PC-3 (cell line): ENCODE data around the gene NUFIP2.
"Not testable (repeated sequence)": the region's sequence is repeated elsewhere in the genome, so short reads cannot be mapped to it uniquely, and the experiment has no call there.

Experiments
- CTCF ChIP-seq: fragments of 300-600 bp; sonication (generic); conservative IDR thresholded peaks from 2 replicates; pipeline ENCODE4 v1.5.1; 2017; ENCODE audit warnings: antibody characterized with exemption, low read depth, mild to moderate bottlenecking, low read length
- EZH2 ChIP-seq: fragments of 300-600 bp; sonication (generic); IDR thresholded peaks from one replicate; pipeline ENCODE4 v1.6.1; 2017; ENCODE audit warnings: antibody characterized with exemption, mild to moderate bottlenecking, low read length; ENCODE audit not compliant: unreplicated experiment

- not testable (repeated sequence) for TF ChIP-seq CTCF, EZH2
Observed at GRCh38 chr17:29234972-29235371, 59.0 kb downstream of the NUFIP2 start.
